ENCODE results near the gene MYO1C.

The MYO1C gene

DNA sequence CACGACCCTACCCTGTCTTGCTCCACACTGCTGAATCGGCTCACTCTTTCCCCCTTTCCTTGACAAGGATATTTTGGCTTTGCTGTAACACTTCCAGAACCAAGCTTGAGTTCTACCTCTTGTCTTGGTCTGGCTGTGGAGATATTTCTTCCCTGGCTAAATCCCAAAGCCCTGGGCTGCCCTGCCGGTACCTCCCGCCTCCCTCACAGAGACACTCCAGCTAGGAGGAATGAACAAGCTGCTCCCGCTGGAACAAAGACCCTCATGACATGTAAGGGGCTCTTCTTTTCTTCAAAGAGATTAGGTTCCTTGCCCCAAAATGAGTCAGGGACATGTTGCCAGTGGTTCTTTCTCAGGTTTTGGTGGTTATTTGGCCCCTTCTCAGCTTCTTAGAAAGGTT is 13.1 kb upstream of the MYO1C start:
- DNase-seq = no peak

DNA sequence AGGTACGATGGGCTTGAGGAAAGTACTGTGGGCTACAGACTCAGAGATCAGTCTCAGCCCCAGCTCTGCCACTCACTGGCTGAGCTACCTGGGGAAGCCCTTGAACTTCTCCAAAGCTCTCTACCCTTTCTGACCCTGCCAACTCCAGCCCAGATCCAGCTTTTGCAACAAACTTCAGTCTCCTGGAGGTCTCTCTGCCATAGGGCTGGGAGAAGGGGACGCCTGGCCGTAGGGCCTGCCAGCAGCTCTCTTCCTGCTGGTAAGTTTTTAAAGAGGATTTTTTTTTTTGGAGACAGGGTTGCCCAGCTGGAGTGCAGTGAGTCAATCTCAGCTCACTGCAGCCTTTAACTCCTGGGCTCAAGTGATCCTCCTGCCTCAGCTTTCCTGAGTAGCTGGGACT is 12.4 kb upstream of the MYO1C start:
- no peak for DNase-seq

DNA sequence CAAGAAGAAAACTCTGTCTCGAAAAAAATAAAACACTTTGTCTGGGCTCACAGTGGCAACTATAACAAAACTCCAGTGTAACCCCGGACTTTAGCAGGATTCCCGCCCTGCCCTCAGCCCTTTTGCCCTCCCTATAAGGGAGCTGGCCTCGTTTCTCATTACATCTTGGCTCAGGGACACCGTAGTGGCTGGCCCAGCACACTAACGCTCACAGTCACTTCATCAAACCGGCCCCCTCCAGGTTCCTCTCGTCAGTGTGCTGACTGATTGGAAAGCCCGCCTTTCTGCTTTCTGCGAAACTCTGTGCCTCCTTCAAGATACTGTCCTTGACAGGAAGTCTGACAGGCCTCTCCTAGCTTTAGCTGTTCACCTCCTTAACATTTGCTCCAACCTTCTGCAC is 11.2 kb upstream of the MYO1C start:
- DNase-seq = no peak

DNA sequence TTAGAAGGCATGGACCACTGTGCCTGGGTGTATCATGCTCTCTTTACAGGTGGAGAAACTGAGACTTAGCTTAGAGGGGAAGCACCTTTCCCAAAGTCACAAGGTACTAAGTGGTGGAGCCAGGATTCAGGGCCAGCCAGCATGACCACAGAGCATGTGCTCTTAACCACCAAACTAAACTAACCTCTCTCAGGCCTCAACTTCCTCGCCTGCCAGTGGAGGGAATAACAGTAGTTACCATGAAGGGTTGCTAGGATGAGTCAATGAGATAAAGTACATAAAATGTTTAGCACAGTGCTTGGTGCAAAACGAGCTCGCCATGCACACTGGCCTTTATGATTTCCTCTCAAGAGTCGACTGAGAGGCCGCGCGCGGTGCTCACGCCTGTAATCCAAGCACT is 6.4 kb upstream of the MYO1C start:
- no peak for DNase-seq

DNA sequence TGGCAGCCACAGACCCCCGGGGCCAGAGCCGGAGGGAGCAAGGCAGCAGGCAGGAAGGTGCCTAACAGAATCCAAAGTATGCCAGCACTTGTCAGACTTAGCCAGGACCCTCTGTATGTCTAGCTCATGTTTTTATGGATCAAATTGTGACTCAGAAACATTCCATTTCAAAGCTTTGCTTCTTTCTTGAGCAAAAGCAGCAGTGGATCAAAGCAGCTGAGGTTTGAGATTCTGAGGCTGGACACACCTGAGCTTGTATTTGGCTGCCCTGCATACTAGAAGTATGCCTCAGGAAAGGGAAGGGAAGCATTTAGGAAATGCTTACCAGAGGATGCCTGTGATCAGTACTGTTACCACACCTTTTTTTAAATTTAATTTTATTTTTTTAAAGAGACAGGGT is 5.7 kb upstream of the MYO1C start:
- DNase-seq = no peak

DNA sequence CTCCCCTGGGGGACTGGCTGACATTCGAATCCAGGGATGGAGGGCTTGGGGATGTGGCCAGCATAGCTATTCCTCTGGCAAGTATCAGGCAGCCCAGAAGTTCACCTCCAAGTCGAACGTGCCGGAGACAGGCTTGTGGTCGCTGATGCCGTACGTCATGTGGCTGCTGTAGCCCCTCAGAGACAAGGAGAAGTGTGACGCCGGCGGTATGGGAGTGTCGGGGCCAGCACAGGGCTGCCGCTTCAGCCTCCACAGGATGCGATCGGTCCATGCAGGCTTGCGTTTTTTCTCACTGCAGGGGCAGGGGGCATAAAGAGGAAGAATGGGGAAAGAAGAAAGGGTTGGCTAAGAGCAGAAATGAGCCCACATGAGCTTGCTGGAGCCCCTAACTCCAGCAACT is 5.3 kb upstream of the MYO1C start:
- DNase-seq = no peak

DNA sequence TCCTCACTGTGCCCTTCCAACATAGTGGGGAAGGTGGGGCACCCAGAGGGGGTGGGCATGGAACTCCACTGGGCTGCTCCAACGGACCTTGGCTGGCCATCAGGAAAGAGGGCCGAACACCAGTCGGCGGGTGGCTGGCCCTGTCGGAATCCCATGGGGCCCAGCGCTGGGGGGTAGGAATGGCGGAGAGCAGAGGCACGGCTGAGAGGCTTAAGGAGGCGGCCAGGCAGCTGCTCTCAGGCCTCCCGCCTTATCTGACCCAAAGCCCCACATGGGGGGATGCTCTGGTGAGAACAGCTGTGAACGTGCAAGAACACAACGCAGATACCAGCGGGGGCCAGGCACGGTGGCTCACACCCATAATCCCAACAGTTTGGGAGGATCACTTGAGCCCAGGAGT is 4.4 kb upstream of the MYO1C start:
- no peak for DNase-seq

DNA sequence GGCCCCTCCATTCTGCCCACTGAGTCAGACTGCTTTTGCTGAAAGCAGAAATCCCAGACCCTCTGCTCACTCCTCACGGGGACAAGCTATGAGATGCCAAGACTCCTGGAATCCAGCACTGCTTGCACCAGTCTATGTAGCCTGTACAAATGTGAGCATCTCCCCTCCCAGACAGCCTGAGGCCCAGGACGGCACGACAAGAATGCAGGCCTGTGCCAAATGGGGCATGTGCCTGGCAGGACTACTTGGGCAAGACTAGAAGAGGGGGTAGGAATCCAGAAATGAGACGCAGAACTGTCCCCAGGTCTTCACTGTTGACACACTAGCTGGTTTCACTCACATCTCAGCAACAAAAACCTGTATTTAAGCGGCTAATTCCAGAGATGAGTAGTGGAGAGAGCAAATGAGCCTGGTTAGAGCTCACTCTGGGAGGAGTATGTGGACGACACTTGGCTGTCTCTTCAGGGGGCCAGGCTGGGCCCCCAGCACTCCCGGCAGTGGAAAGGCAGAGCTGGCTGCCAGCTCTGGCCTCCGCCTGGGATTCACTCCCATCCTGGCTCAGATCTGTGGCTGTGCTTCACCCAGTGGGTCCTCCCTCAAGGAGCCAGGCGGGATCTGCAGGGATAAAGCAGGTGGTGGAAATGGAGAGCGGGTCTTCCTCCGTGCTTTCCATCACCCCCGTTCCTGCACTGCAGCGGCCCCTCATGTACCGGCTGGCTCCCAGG is 2.9 kb upstream of the MYO1C start:
- no peak for DNase-seq

DNA sequence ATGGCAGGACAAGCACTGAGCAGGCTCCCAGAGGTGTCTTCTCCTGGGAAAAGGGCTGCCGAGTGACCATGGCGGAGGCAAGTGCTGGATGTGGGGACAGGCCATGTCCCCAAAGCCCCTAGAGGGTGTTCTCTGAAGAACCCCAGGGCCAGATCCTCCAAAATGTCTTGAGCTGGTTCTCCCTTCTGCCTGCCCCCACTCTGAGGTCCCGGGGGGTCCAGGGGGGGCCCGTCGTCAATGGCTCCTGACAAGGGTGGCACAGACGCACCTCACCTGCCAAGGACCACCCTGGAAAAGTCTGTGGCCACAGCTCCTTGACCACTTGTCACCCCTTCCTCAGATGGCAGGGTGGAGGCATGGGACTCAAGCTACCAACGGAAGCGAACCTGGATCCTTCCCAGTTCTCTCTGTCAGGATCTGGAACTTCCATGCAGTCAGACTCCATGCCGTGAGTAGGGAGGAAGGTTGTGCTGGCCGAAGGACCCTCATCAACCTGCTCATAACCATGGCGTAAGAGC is 2.3 kb upstream of the MYO1C start:
- DNase-seq = no peak

DNA sequence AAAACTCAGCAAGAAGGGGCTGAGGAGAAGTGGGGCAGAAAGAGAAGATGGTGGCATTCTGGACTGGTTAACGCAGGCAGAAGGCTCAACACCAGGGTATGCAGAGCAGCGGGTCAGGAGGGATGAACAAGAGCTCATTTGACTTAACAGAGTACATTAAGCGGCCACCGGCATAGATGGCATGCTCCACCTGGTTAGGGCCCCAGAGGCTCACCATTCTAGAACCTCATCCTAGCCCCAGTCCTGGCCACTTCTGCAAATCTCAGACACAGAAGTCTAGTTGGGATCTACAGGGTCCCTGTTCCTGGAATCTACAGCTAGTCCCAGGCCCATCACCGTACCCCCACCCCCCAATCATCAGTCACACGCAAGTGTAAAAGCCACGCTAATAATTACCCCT is 1.7 kb upstream of the MYO1C start:
- DNase-seq = no peak

DNA sequence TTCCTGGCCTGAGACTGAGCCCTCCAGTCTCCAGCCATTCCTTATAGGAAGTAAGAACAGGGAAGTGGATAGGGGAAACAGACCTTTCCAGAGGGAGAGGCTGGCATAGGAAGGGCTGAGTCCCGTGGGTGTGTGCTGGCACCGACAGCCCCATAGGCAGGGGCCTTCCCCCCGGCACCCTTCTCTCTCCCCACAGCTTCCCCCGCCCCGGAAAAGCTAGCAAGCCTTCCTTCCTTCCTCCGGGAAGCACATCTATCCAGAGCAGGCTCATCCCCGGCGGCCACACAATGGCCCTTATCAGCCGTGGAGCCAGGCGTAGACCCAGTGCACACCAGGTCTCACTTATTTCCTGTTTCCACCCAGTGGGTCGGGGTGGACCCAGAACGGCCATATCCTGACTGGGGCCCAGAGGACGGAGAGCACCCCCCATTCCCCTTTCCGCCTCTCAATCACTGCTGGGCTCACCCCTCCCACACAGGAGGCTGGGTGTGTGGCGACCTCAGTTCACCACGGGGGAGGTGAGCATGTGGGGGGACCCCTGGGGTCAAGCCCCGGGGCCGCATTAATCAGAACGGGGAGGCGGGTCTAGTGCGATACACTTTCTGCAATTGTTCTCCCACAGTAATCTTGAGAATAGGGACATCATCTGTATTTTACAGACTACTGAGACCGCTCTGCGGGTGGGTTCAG is 950 bp upstream of the MYO1C start:
- DNase-seq = no peak

DNA sequence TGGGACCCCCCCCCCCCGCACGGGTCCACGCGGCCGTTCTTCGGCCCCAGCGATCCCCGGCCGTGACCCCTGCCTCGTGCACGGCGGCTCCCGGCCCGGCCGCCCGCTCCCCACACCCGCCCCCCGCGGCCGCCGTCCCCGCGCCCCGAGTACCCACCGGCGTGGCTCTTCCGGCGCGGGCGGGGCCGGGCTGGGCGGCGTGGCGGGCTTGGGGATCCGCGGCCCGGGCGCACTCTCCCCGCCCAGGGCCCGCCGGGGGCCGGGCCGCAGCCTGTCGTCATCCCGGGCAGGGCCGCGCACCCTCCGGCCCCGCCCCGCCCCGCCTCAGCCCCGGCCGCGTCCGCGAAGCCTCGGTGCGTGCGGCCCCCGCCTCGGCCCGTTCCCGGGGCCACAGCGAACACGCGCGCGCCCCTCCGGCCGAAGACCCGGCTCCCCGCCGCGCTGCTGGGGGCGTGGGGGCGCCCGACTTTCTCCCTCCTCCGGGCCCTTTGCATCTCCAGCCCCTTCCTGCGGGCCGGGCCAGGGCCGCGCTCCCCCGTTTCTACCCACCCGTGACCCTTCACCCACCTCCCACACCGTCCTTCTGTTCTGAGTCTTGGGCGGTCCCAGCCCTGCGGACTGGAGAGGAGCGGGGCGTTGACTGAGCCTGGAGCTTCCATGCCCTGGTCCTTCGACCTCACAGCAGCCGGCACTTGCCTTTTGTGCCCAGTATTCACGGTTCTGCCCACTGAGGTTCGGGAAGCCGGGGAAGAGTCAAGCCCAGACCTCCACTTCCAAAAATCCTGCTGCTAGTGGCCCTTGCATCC is 840 bp downstream of the MYO1C start:
- DNase-seq = peak; percentile 62

DNA sequence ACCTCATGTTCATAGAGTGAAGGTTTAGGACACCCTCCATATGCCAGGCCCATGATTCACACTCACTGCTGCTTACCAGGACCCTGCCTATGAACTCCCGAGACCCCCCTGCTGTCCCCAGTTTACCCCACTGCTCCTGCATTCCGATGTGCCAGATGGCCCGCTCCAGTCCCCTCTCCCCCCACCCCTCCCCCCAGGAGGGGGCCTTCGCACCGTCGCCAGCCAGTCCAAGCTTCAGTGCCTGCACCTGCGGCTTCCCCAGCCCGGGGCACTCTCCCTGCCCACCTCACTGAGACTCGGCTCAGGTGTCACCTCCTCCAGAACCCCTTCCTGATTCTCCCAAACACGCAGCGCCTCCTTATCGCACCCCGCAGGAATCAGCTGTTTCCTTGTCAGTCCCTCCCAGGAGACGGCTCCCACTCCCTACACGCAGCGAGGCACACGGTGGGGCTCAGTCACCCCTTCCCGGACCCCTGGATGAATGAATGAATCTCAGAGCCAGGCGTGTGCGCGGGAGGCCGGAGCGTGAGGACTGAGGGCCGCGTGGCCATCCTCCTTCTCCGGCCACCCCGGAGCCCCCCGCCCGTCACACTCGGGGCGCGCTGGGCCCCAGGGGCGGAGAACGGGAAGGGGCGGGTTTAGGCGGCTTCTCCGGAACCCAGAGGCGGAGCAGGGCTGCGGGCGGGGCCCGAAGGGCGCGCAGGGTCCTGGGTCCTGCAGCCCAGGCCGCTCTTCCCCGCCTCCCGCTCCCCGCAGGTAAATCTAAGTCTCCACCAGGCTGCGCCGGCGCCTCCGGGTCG is 1.6 kb downstream of the MYO1C start:
- peak; percentile 77 for DNase-seq

DNA sequence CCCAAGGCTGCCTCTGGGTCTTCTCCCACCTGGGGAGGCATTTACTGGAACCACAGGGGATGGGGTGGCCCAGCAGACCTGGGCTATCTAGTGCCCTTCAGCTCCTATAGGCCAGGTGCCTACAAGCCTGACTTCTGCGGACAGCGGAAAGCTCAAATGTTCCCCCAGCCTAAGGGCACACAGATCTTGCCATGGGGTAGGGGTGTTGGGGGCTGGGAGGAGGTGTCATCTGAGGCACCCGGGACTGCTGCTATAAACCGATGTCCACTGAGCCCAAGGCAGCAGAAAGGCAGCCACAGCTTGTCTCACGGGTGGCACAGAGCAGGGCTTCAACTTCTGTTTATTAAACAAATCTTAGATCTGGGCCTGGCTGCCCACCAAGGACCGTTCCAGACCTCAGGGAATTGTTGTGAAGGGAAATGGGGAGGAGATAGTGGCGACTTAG is 3.6 kb downstream of the MYO1C start:
- no peak for DNase-seq

DNA sequence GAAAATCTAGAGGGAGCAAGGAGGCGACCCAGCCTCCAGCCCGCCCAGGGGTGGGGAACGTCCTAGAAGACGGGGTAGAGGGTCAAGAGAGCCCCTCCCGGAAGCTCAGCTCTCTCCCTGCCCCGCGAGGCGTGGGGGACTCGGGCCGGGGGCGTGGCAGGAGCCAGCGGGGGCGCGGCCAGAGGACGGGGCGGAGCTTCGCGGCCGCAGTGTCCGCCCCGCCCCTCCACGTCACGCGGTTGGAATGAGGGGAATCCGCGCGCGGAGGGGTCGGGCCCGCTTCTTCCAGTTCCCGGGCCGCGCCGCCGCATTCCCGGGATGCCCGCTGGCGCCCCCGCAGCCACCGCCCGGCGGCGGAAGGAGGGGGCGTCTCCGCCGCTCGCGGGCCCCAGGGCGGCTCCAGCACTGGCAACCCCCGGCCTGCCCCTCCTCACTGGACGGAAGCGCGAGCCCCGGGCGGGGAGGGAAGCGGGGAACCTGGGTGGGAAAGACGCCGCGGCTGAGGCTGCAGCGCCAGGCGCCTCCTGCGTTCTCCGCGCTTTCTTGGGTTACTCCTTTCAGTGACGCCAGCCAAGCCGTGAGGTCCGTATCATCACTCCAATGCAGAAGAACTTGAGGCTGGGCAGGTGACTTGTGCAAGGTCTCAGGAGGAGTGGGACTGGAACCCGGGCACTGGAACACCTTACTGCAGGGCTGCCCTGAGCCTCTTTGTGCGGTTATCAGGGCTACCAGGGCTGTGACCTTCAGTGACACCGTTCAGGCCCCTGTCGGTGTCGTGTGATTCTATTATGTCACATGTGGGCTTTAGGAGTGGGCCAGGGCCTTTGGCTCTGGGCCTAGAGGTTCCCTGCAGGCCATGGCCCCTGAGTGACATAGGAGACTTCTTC is 4.3 kb downstream of the MYO1C start:
- peak; percentile 81 for DNase-seq

DNA sequence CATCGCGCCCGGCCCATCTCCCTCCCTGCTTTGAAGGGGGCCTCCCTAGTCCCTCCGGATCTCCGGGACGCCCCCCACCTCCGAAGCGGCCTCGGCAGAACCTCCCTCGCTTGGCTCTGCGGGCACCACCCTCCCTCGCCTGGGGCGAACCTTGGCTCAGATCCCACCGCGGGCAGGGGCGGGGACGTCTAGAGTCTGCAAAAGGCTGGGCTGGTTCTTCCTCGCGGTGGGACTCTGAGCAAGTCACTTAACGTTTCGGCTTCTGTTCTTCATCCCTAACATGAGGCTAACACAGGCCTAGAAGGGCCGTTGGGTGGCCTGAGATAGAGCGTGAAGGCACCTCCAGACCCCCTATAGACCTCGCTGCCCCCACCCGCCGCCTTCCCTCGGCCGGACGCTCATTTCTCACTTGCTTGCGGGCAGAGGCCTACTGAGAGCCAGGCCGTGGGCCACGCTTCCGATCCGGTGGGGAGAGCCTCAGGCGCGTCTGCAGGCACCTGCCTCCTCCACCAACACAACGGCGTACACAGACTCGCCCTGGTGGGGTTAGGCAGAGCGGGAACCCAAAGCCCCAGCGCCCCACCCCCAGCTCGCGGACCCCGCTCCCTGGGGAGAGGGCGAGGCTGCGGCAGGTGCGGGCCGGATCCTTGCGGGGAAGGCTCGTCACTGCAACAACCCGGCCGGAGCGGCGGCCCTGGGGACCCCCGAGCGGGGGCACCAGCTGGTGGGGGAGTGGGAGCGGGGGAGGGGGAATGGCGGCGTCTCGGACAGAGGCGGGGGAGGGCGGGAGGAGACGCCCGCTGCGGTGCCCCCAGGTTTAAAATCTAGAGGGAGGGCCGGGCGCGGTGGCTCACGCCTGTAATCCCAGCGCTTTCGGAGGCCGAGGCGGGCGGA is 5.4 kb downstream of the MYO1C start:
- peak; percentile 87 for DNase-seq

DNA sequence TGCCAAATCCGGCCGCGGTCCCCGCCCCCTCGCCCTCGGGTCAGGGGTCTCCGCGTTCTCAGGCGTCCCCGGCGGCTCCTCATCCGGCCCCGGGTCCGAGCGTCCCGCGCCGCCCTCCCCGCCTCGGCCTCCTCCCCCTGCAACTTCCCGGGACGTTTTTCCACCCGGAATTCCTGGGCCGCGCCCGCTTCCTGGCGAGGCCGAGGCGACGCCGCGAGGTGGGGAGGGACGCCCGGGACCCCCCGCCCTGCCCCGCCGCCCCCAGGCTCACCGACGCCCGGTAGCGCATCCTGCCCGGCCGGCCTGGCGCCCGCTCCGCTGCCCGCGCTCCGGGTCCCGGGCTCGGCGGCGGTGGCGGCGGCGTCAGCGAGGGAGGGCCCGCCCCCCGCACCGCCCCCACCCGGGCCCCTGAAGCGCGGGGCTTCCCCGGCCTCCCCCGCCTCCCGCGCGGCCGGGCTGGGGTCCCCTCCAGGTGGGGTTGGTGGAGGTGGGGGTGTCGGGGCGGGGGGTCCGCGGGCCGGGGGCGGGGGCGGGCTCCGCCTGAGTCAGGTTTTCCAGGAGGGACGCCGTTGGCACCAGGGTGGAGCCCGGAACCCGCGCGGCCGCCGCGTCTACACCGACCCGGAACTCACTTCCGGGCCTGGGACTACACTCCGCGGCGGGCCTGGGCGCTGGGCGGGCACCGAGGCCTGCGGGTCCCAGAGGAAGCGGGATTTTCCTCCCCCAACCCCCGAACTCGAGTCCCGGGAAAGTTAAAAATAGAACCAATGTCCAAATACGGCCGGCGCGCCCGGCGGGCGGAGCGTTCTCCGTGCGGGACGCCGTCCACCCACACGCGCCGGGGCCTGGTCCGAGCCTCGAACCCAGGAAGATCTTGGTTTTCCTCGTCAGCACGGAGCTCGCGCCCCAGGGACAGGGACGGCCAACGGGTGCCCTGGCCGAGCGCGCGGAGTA is 6.8 kb downstream of the MYO1C start:
- peak; percentile 66 for DNase-seq

DNA sequence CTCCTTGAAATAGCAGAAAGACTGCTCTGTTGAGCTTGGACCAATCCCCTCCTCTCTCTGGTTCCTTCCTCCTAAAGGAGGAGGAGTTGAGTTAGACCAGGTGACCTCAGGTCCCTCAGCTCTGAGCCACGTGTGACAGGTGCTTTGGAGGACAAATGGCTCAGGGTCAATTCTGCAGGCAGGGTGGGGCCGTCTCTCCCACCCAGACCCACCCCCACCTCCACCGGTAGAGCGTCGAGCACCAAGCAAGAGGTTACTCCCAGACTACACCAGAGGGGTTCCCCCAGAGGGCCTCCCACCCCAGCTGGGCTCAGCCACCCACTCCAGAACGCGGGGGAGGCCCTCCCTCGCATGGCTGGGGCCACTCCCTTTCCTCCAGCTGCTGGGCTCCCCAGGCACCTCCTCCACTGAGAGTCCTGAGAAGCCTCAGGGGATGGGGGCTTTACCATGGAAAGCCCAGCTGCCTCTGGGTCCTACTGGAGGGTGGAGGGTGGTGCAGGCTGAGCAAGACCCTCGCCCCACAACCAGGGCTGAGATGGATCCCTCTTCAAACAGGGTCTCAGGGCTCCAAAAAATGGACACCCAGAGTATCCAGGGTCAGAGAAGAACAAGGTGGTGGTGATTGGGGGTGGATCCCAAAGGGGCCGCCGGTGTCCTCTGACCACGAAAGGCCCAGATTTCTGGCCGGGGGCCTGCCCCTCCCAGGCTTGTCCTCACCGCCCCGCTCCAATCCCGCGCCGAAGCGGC is 7.6 kb downstream of the MYO1C start:
- DNase-seq = peak; percentile 51

Data from CD4-positive, alpha-beta T cell treated with Interleukin-6 for 4 hours (primary cell).